DMS 273 treated with DMSO at 0.1 percent for 48 hours (cell line): ENCODE results near the gene KLHL26.
"Not testable (repeated sequence)": the region's sequence is repeated elsewhere in the genome, so short reads cannot be mapped to it uniquely, and the experiment has no call there.

ENCODE experiments used
- DNase-seq: peaks from one replicate; lab custom pipeline; 2025; lab: John Stamatoyannopoulos, UW

KLHL26 gene

GRCh38 chr19:18600692-18601397, 36.0 kb upstream of the KLHL26 start:
- not testable (repeated sequence) for DNase-seq

GRCh38 chr19:18601875-18602274, 35.0 kb upstream of the KLHL26 start:
- DNase-seq: no peak

GRCh38 chr19:18603255-18603957, 33.4 kb upstream of the KLHL26 start:
- DNase-seq: no peak

DNA sequence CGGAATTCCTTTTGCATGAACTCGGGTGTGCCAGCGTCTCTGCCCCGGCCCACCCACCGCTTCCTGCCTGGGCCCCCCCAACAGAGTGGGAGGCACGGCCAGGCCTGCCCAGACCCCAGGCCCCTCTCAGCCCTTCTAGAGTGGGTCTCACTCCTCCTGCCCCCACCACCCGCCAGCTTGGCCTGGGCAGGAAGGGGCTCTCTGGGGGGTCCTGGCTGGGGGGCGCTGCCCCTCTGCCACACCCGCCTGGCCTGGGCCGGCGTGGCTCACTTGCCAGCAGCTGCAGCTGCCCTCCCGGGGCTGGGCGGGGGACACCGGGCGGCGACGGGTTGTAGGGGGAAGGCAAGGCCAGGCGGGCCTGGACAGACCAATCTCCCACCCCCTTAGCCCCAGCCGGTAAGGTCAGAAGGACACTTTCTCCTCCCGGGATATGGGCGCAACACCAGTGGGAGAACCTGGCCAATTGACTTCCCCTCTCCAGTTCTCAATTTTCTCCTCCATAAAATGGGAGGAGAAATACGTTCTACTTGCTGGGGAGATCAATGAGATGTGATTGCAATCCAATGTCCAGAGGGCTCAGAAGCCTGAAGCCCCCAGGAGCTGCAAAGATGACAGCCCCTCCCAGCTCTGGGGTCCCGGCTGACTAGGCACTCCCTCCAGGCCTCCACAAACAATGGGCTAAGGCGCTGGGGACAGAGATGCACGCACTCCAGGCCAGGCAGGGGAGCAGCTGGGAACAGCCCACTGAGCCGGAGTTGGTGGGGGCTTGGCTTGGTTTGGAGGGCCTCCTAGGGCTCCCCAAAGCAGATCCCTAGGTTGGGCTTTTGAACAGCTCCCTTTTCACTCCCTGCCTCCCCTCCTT, 32.6 kb upstream of the KLHL26 start:
- no peak for DNase-seq

GRCh38 chr19:18604820-18605159, 32.0 kb upstream of the KLHL26 start:
- DNase-seq: no peak

DNA sequence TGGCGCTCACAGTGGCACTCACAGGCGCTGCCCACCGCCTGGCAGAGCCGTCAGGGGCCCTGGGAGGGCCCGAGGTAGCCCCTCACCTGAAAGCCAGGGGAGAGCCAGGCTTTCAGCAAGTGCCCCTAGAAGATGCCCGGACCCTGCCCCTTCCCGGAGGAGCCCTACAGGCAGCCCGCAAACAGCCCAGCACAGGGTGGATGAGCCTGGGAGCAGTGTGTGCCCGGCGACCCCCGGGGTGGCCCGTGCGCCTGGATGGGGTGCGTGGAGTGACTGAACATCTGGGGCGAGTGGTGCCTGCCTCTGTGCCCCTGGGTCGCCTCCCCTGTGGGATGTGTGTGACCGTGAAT, 31.7 kb upstream of the KLHL26 start:
- DNase-seq: no peak

- DNase-seq: no peak
Measured at GRCh38 chr19:18605546-18606280, 31.1 kb upstream of the KLHL26 start.

- DNase-seq: no peak
Measured at GRCh38 chr19:18606281-18607225, 30.3 kb upstream of the KLHL26 start, which contains the start of gene CRLF1. Gene CRLF1, minus strand, starts transcription at chr19:18606799. Its CDS starts 143 bp downstream, at chr19:18606656.

DNA sequence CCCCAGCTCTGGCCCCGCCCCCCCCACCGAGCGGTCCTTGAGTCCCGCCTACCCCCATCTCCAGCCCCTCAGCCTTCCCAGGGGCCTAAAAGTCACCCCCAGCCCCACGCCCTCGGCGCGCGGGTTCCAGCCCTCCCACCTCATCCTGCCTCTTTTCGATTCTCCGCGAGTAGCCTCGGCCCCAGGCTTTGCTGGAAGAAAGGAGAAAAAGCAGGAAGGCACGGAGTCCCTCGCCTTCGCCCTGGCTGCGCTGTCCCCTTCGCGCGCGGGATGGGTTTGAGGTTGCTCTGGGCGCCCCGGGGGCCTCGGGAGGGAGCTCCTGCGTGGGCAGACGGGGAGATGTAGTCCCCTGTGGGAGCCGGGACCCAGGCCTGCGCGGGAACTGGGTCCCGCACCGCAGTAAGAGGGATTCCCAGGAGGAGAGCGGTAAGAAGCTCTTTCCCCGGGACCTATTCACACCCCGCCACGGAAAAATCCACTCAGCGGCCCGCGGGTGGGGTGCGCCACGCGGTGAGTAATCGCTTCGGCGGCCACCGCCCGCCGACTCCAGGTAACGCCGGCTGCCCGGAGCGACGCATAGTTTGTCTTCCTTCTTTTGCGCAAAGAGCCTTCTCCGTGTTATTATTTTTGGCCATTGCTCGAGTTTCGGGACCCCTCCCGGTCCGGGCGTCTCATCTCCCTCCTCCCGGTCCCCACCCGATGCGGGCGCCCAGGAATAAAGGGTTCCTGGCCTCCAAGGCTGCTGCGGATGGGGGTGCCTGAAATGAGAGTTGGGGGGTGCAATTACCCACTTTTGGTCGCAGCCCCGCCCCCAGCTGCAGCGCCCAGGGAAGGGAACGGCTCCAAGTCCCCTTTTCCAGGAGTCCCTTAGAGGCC, 29.4 kb upstream of the KLHL26 start:
- no peak for DNase-seq

DNA sequence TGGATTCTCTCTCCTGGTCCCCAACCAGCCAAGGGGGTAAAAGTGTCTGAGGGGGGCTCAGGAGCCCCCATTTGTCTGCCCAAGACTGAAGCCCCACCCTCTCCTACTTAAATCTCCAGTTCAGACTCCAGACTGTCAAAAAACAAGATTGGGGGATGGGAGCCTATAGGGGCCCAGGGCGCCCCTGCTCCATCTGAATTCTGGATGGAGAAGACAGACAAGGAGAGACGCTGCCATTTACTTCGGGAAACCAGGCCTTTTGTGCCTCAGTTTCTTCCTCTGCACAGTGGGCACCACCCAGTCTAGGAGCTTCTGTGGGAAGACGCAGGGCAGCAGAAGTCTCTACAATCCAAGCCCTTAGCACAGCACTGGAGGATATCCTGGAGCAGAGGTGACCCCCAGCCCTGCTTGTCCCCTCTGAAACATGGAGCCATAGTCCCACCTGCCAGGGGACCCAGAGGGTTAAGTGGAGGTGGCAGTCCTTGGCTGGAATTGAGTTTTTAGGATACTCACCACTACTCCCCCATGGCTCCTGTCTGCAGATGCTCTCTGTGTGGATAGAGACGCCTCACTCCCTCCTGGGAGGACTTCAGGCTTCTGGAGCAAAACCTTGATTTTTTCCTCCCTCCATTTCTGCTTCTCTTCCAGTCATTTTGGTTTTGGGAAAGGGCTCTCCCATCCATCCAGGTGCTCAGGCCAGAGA, 28.6 kb upstream of the KLHL26 start:
- no peak for DNase-seq

GRCh38 chr19:18608805-18609716, 27.8 kb upstream of the KLHL26 start:
- DNase-seq: no peak

DNA sequence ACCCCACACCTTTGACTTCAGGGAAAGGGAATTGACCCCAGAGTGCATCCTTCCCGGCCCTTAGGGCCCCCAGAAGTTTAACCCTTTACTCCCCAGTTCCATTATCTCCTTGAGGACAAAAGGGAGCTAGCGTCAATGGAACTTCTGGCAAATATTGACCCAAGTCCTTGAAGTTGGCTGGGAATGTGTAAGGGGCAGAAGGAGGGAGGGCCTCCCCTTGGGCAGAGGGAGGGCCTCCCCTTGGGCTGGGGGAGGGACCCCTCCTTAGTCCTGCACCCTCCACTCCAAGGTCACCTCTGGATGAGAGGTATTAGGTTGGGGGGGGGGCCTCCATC, 27.1 kb upstream of the KLHL26 start:
- no peak for DNase-seq

DNA sequence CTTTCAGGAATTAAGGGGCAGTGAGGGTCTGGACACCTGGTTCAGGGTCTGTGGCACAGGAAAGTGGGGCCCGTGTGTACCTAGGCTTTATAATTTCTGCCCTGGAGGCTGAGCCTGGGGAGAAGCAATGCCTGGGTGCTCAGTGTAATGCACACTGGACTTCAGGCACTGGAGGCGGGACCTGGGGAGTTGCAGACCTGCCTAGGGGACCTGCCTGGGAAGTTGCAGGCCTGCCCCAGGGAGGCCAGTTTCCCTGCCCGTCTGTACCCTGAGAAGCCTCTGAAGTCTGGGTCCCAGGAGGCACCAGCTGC, 26.6 kb upstream of the KLHL26 start:
- DNase-seq: no peak

DNA sequence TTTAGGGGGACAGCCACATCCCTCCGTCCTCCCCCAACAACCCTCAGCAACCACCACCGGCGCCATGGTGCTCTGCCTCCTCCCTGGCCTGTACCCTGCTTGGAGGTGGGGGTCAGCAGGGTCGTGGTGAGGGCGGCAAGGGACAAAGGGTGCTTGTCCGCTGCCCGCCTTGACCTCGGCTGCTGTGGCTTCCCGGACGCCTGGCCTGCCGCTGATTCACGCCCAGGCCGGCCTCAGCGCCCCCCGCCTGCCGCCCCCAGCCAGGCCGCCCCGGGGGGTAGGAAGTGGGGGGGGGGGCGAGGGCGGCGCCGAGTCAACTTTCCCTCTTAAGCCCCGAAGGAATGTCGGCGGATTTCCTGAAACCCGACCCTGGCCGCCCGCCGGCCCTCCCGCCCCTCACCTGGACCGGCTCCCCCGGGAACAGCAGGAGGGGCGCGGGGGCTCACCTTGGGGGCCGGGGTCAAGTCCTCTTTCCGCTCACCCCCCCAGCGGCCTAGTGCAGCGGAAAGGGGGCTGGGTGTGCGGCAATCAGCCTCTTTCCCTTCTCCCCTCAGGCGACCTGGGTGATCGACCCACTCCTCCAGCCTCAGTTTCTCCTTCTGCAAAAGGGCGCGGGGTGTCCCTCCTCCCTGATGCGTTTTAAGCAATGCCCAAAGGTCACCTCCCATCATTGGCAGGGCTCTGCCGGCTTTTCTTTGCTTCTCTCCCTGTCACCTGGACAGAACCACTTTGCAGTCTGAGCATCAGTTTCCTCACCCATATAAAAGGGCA, 26.1 kb upstream of the KLHL26 start:
- no peak for DNase-seq

DNA sequence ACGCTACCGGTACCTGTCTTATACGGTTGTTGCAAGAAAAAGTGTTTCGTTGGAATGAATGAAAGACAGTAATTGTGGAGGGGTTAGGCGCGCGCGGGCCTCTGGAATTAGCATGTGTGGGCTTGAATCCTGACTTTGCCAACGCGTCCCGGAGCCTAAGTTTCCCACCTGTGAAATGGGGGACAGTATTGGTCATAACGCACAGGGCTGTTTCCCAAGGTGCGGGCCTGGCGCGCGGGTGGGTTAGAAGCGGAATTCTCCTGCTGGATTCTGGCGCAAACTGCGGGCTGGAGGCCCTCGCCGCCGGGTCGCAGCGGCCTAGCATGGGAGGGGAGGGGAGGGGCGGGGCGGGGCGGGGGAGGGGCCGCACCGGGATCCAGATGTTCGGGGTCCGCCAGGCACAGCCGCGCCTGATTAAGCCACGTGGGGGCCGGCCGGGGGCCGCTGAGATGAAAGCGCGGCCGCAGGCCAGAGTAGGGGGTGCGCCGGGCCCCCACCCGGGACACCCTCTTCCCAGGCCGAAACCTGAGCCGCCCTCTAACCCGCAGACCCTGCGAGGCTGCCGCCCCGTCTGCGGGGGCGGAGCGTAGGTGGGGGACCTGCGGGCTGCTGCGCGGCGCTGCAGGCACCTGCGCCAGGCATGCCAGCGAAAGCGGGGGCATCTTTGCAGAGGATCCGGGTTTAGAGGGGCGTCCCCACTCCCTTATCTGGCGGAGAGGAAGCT, 25.3 kb upstream of the KLHL26 start:
- DNase-seq: no peak

GRCh38 chr19:18612051-18612771, 24.6 kb upstream of the KLHL26 start:
- DNase-seq: no peak
